ENCODE data around the gene TPPP3. TPM values are rescaled to one million over a fixed set of nuclear protein-coding genes. Genes with fewer than 3 reads are reported as not detected.

The TPPP3 gene
- total and polyA plus RNA-seq, 4 donors: 164 to 371 (median 185) TPM

Small RNAs within 50 kb of the gene (small RNA-seq; reads per million reads assigned to genes)
- gene RNU1-123P (ENCODE audit: low replicate concordance): not detected

Other genes starting within 250 kb of the TPPP3 start
- 10 to 100 TPM; 17.1 to 22.9 TPM for gene B3GNT9, start 242.5 kb downstream of the TPPP3 start, total RNA-seq
- gene B3GNT9, start 242.5 kb downstream of the TPPP3 start, polyA plus RNA-seq: 10 to 100 TPM in 1 of 2 donors, 1 to 10 TPM in 1; 8.4 to 12.0 TPM
- gene TRADD, start 233.6 kb downstream of the TPPP3 start, total RNA-seq: 10 to 100 TPM; 12.4 to 36.1 TPM
- gene TRADD, start 233.6 kb downstream of the TPPP3 start, polyA plus RNA-seq: 10 to 100 TPM; 17.5 to 37.2 TPM
- gene FBXL8, start 233.5 kb downstream of the TPPP3 start, total RNA-seq: 10 to 100 TPM in 1 of 2 donors, 1 to 10 TPM in 1; 3.6 to 30.9 TPM
- gene FBXL8, start 233.5 kb downstream of the TPPP3 start, polyA plus RNA-seq: 10 to 100 TPM; 18.9 to 30.3 TPM
- 10 to 100 TPM in 1 of 2 donors, 1 to 10 TPM in 1; 5.1 to 28.9 TPM for gene HSF4, start 228.8 kb downstream of the TPPP3 start, total RNA-seq
- 10 to 100 TPM; 13.1 to 62.5 TPM for gene HSF4, start 228.8 kb downstream of the TPPP3 start, polyA plus RNA-seq
- 10 to 100 TPM; 25.3 to 51.9 TPM for gene NOL3, start 223.0 kb downstream of the TPPP3 start, total RNA-seq
- 10 to 100 TPM; 35.5 to 46.8 TPM for gene NOL3, start 223.0 kb downstream of the TPPP3 start, polyA plus RNA-seq
- 10 to 100 TPM; 33.1 to 41.8 TPM for gene MATCAP1, start 209.5 kb downstream of the TPPP3 start, total RNA-seq
- gene MATCAP1, start 209.5 kb downstream of the TPPP3 start, polyA plus RNA-seq: 10 to 100 TPM; 18.5 to 18.8 TPM
- 10 to 100 TPM; 11.4 to 16.5 TPM for gene EXOC3L1, start 203.4 kb downstream of the TPPP3 start, total RNA-seq
- 10 to 100 TPM in 1 of 2 donors, 1 to 10 TPM in 1; 9.7 to 12.6 TPM for gene EXOC3L1, start 203.4 kb downstream of the TPPP3 start, polyA plus RNA-seq
- gene E2F4, start 201.3 kb downstream of the TPPP3 start, total RNA-seq: 10 to 100 TPM; 27.8 to 68.2 TPM
- 10 to 100 TPM; 44.5 to 86.1 TPM for gene E2F4, start 201.3 kb downstream of the TPPP3 start, polyA plus RNA-seq
- 10 to 100 TPM in 1 of 2 donors, 1 to 10 TPM in 1; 6.5 to 22.5 TPM for gene ELMO3, start 194.4 kb downstream of the TPPP3 start, total RNA-seq
- 10 to 100 TPM; 13.3 to 17.7 TPM for gene ELMO3, start 194.4 kb downstream of the TPPP3 start, polyA plus RNA-seq
- 10 to 100 TPM; 22.1 to 59.0 TPM for gene TMEM208, start 166.4 kb downstream of the TPPP3 start, total RNA-seq
- gene TMEM208, start 166.4 kb downstream of the TPPP3 start, polyA plus RNA-seq: 100 to 1,000 TPM; 128 to 196 TPM
- 100 to 1,000 TPM in 1 of 2 donors, 10 to 100 TPM in 1; 51.3 to 129 TPM for gene FHOD1, start 146.0 kb downstream of the TPPP3 start, total RNA-seq
- 10 to 100 TPM; 64.1 to 67.0 TPM for gene FHOD1, start 146.0 kb downstream of the TPPP3 start, polyA plus RNA-seq
- 1 to 10 TPM; 4.2 to 5.9 TPM for gene SLC9A5, start 144.5 kb downstream of the TPPP3 start, total RNA-seq
- 1 to 10 TPM; 1.2 to 2.4 TPM for gene SLC9A5, start 144.5 kb downstream of the TPPP3 start, polyA plus RNA-seq
- gene PLEKHG4, start 114.0 kb downstream of the TPPP3 start, total RNA-seq: 10 to 100 TPM; 14.6 to 26.9 TPM
- gene PLEKHG4, start 114.0 kb downstream of the TPPP3 start, polyA plus RNA-seq: 10 to 100 TPM in 1 of 2 donors, 1 to 10 TPM in 1; 9.0 to 19.5 TPM
- 1 to 10 TPM in 1 of 2 donors, under 1 TPM in 1; 0.40 to 5.1 TPM for gene KCTD19, start 66.8 kb downstream of the TPPP3 start, total RNA-seq
- under 1 TPM; 0.07 to 0.24 TPM for gene KCTD19, start 66.8 kb downstream of the TPPP3 start, polyA plus RNA-seq
- 100 to 1,000 TPM in 1 of 2 donors, 10 to 100 TPM in 1; 14.4 to 103 TPM for gene LRRC36, start 66.7 kb downstream of the TPPP3 start, total RNA-seq
- gene LRRC36, start 66.7 kb downstream of the TPPP3 start, polyA plus RNA-seq: 10 to 100 TPM in 1 of 2 donors, 1 to 10 TPM in 1; 2.1 to 18.8 TPM
- 10 to 100 TPM; 14.9 to 31.8 TPM for gene ZDHHC1, start 23.0 kb upstream of the TPPP3 start, total RNA-seq
- 10 to 100 TPM; 10.9 to 27.4 TPM for gene ZDHHC1, start 23.0 kb upstream of the TPPP3 start, polyA plus RNA-seq
- gene HSD11B2, start 37.6 kb upstream of the TPPP3 start, total RNA-seq: 1 to 10 TPM; 6.5 to 6.8 TPM
- 10 to 100 TPM in 1 of 2 donors, 1 to 10 TPM in 1; 2.6 to 39.8 TPM for gene HSD11B2, start 37.6 kb upstream of the TPPP3 start, polyA plus RNA-seq
- gene ATP6V0D1, start 87.7 kb upstream of the TPPP3 start, total RNA-seq: 100 to 1,000 TPM in 1 of 2 donors, 10 to 100 TPM in 1; 87.2 to 185 TPM
- gene ATP6V0D1, start 87.7 kb upstream of the TPPP3 start, polyA plus RNA-seq: 100 to 1,000 TPM in 1 of 2 donors, 10 to 100 TPM in 1; 39.6 to 249 TPM
- gene AGRP, start 90.0 kb upstream of the TPPP3 start, total RNA-seq: 1 to 10 TPM in 1 of 2 donors, not detected in 1; 1.4 TPM
- gene AGRP, start 90.0 kb upstream of the TPPP3 start, polyA plus RNA-seq: 1 to 10 TPM in 1 of 2 donors, under 1 TPM in 1; 0.97 to 8.3 TPM
- gene RIPOR1, start 135.3 kb upstream of the TPPP3 start, total RNA-seq: 100 to 1,000 TPM in 1 of 2 donors, 10 to 100 TPM in 1; 85.1 to 122 TPM
- 10 to 100 TPM; 44.1 to 55.6 TPM for gene RIPOR1, start 135.3 kb upstream of the TPPP3 start, polyA plus RNA-seq
- gene CTCF, start 169.0 kb upstream of the TPPP3 start, total RNA-seq: 10 to 100 TPM; 28.5 to 54.2 TPM
- gene CTCF, start 169.0 kb upstream of the TPPP3 start, polyA plus RNA-seq: 10 to 100 TPM; 16.7 to 18.1 TPM

All from lung (tissue), 5 donors.